ENCODE measurements around the gene ZFP62.

- TF ChIP-seq POLR2A (IDR thresholded peaks at IDR 0.05) (peak in 1 of 2 donors; percentile 70), CTCF (IDR thresholded peaks at IDR 0.05) (peak in 1 of 6 experiments; percentile 8)
Measured at GRCh38 chr5:180817893-180818674, 43.0 kb downstream of the ZFP62 start.

Data from thyroid gland (tissue), 4 donors.